ELR (cell line): ENCODE measurements around the gene DLGAP1.
"Not testable (repeated sequence)": the region's sequence is repeated elsewhere in the genome, so short reads cannot be mapped to it uniquely, and the experiment has no call there.

Source experiments
- DNase-seq: peaks from one replicate; pipeline ENCODE4 v3.0.0-alpha.2; 2015; ENCODE audit warnings: low read depth

Gene DLGAP1

GRCh38 chr18:4385876-4386275 lies 69.2 kb downstream of the DLGAP1 start:
- DNase-seq: no peak

GRCh38 chr18:4384932-4385331 lies 70.2 kb downstream of the DLGAP1 start:
- no peak for DNase-seq

- DNase-seq: no peak
Observed at GRCh38 chr18:4374564-4374963, 80.5 kb downstream of the DLGAP1 start.

- no peak for DNase-seq
Observed at GRCh38 chr18:4369705-4370104, 85.4 kb downstream of the DLGAP1 start.

GRCh38 chr18:4360221-4360715 lies 94.8 kb downstream of the DLGAP1 start:
- no peak for DNase-seq

- DNase-seq: no peak
Observed at GRCh38 chr18:4358618-4359017, 96.5 kb downstream of the DLGAP1 start.

- no peak for DNase-seq
Observed at GRCh38 chr18:4357579-4357978, 97.5 kb downstream of the DLGAP1 start.

- DNase-seq: no peak
Observed at GRCh38 chr18:4356929-4357328, 98.2 kb downstream of the DLGAP1 start.

- DNase-seq: no peak
Observed at GRCh38 chr18:4353853-4354418, 101.2 kb downstream of the DLGAP1 start.

DNA sequence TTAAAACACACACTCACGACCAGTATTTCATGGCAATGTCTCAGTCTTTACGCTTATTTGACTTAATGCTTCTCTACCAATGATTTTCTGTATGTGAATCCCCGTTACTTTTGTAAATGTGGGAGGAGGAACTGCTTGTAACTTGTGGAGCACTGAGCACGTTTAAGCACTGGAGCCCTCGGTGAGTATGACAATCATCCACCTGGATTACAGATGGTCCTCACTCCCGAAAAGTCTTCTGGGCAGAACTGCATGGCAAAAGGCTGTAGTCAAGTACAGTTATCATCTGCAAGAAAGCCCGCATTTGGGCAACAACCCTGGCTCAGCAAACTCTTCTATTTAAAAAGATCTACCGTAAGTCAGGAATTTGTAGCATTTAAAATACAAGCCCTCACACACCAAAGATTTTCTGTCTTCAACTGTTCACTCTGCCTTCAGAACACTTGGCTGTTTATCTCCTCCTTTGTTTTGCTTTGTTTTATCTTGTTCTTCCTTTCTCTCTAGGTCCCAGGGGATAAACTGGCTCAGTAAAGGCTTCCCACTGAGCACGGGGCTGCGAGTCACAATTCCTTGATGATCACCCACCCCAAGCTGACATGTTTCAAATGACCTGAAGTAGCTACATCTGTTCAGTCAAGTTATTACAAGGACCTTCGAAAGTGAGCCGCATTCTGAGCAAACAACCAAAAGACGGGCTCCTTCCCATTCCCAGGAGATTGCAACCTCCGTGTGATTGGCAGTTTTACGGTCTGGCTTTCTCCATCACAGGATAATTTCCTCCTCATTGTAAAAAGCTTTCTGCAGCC lies 102.2 kb downstream of the DLGAP1 start:
- DNase-seq: no peak

GRCh38 chr18:4351005-4351404 lies 104.1 kb downstream of the DLGAP1 start:
- DNase-seq: no peak

DNA sequence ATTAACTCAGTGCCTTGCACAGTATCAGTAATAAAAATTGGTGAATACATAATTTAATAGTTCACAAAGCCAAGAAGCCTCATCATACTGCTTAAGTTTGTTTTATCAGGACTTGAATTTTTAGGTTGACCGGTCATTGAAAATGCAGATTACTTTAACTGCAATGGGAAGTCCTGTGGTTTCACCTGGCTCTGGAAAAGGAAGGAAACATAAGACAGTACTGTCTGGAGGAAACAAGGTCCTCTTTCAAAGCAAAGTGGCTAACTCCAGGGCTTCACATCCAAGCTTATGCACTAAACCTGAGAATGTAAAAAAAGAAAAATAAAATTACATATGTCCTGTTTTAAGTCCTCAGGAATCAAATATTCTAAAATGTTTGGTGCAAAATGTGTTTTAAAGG lies 119.7 kb downstream of the DLGAP1 start:
- DNase-seq: no peak

DNA sequence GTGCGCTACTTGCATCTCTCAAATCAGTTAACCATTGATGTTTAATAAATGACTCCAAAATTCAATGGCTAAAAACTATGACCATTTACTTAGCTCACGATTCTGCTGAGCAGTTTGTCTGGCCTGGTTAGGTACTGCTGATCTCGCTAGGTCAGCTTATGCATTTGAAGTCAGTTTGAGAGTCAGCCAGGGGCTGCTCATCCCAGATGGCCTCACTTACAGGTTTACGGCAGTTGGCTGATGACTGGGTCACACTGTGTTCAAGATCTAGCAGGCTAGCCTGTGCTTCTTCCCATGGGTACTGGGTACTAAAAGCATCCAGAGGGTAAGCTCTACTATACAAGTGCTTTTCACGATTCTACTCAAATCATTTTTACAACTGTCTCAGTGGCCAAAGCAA lies 122.1 kb downstream of the DLGAP1 start:
- no peak for DNase-seq

- no peak for DNase-seq
Observed at GRCh38 chr18:4319738-4320677, 135.1 kb downstream of the DLGAP1 start.

DNA sequence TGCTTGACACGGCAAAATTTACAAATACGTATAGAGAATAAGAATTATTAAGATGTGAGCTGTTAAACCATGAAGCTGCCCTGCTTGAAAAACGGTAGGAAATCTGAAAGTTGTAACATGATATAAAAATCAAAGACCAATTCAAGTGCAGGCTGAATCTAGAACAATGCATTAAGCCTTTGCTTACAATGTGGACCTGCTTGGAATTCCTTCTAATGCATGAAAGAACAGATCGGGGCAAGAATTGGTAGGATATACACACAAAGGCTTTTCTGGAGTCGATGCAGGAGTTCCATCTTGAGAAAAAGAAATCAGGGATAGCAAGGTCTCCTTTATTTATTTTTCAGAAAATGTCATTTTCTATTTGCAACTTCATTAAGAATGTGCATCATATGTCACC lies 136.8 kb downstream of the DLGAP1 start:
- no peak for DNase-seq

DNA sequence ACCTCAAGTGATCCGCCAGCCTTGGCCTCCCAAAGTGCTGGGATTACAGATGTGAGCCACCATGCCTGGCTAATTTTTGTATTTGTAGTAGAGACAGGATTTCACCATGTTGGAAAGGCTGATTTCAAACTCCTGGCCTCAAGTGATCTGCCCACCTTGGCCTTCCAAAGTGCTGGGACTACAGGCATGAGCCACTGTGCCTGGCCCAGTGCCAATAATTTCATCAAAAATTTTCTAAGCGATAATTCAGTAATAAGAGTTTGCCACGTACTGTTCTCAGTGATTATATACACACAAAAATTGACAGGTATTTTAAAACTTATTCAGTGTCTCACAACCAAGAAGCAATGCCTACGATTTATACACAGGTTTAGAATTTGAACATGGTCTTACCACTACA lies 143.2 kb downstream of the DLGAP1 start:
- not testable (repeated sequence) for DNase-seq

GRCh38 chr18:4311136-4311535 lies 144.0 kb downstream of the DLGAP1 start:
- no peak for DNase-seq

- no peak for DNase-seq
Observed at GRCh38 chr18:4309227-4309626, 145.9 kb downstream of the DLGAP1 start.

- no peak for DNase-seq
Observed at GRCh38 chr18:4308576-4308975, 146.5 kb downstream of the DLGAP1 start.

- DNase-seq: no peak
Observed at GRCh38 chr18:4299395-4299794, 155.7 kb downstream of the DLGAP1 start.

DNA sequence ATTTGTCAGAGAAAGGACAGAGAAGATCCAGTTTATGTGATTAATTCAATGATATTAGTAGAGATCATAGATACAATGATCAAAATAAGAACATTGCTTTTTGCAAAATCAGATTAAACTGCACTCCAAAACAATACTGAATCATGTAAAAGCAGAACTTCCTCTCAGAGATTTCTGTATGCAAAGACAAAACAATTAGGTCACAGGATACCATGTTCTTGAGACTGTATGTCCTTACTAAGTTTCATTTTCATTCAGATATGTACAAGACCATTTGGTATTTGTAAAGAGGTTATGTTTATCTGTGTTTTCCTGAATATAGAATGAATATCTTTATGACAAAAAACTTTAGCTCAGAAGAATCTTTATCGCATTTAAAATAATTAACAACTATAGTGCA lies 161.8 kb downstream of the DLGAP1 start:
- DNase-seq: no peak

DNA sequence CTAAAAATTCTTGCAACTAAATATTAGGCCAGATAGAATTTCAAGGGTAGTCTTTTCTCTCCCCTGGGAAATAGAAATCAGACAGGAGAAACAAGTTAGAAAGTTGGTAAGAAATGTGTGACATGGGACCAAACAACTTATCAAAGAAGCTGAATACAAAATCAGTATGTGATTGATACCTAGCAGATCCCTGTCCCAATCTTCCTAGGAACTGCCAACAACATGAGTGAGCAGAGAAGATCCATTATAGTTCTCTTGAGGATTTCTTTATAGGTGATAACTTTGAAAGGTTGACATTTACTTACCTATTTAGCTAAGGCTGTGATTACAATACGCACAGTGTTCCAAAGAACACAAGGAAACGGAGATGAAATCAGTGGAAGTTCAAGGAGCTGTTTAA lies 162.4 kb downstream of the DLGAP1 start:
- DNase-seq: no peak

DNA sequence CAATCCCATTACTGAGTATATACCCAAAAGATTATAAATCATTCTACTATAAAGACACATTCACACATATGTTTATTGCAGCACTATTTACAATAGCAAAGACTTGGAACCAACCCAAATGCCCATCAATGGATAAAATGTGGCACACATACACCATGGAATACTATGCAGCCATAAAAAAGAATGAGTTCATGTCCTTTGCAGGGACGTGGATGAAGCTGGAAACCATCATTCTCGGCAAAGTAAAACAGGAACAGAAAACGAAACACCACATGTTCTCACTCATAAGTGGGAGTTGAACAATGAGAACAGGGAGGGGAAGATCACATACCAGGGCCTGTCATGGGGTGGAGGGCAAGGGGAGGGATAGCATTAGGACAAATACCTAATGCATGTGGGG lies 167.8 kb downstream of the DLGAP1 start:
- DNase-seq: not testable (repeated sequence)
